Neural cell (in vitro differentiated cells): ENCODE data around the gene DOK5. TPM values are rescaled to one million over a fixed set of nuclear protein-coding genes. Genes with fewer than 3 reads are reported as not detected.

Source experiments
- H2AFZ ChIP-seq: fragments of 200-600, 300-800 bp; sonication (generic), shearing (Covaris generic); 2 replicates; pipeline ENCODE4 v1.6.0; 2014; ENCODE audit warnings: low read depth, mild to moderate bottlenecking, antibody characterized with exemption, low read length, moderate library complexity
- H3F3A ChIP-seq: fragments of 200-600 bp; shearing (Covaris generic); 2 replicates; pipeline ENCODE4 v1.6.1; 2016; ENCODE audit warnings: mild to moderate bottlenecking, moderate library complexity, mixed read lengths, antibody characterized with exemption, low read length; ENCODE audit not compliant: insufficient read depth, poor library complexity, severe bottlenecking
- H3K27ac ChIP-seq: fragments of 200-600, 300-800 bp; sonication (generic), shearing (Covaris generic); 2 replicates; pipeline ENCODE4 v1.5.1; 2014; ENCODE audit warnings: mild to moderate bottlenecking, low read length, moderate library complexity
- H3K27me3 ChIP-seq: fragments of 300-800, 200-600 bp; sonication (generic), shearing (Covaris generic); 2 replicates; pipeline ENCODE4 v1.6.0; 2014; ENCODE audit warnings: mild to moderate bottlenecking, low read depth, low read length, moderate library complexity; ENCODE audit not compliant: insufficient read depth
- H3K36me3 ChIP-seq: fragments of 300-800, 200-600 bp; sonication (generic), shearing (Covaris generic); 2 replicates; pipeline ENCODE4 v1.5.1; 2014; ENCODE audit warnings: mild to moderate bottlenecking, antibody characterized with exemption, low read length, moderate library complexity; ENCODE audit not compliant: insufficient read depth
- H3K4me2 ChIP-seq: fragments of 300-800, 200-600 bp; sonication (generic), shearing (Covaris generic); 2 replicates; pipeline ENCODE4 v1.6.0; 2014; ENCODE audit warnings: mild to moderate bottlenecking, low read length
- H3K4me3 ChIP-seq: fragments of 300-800, 200-600 bp; sonication (generic), shearing (Covaris generic); 2 replicates; pipeline ENCODE4 v1.5.1; 2014; ENCODE audit warnings: mild to moderate bottlenecking, low read length, moderate library complexity
- H3K79me2 ChIP-seq: fragments of 200-600 bp; shearing (Covaris generic); replicated peaks from 2 replicates; pipeline ENCODE4 v1.6.0; 2014; ENCODE audit warnings: mild to moderate bottlenecking, low read length, moderate library complexity; ENCODE audit not compliant: insufficient read depth
- H3K9ac ChIP-seq: fragments of 300-800, 200-600 bp; sonication (generic), shearing (Covaris generic); 2 replicates; pipeline ENCODE4 v1.6.1; 2016; ENCODE audit warnings: mild to moderate bottlenecking, low read length, mixed read lengths
- H3K9me2 ChIP-seq: fragments of 200-600 bp; shearing (Covaris generic); 2 replicates; pipeline ENCODE4 v1.6.1; 2016; ENCODE audit warnings: mild to moderate bottlenecking, low read length, mixed read lengths; ENCODE audit not compliant: insufficient read depth
- H3K9me3 ChIP-seq: fragments of 200-600, 300-800 bp; sonication (generic), shearing (Covaris generic); 2 replicates; pipeline ENCODE4 v1.6.1; 2016; ENCODE audit warnings: mild to moderate bottlenecking, mixed run types, low read length, moderate library complexity, mixed read lengths
- H4K20me1 ChIP-seq: fragments of 200-600 bp; shearing (Covaris generic); 2 replicates; pipeline ENCODE4 v1.6.1; 2016; ENCODE audit warnings: mild to moderate bottlenecking, mixed run types; ENCODE audit not compliant: insufficient read depth
- EP300 ChIP-seq: fragments of 450-650 bp; conservative IDR thresholded peaks from 2 replicates; pipeline ENCODE4 v1.6.1; 2014; ENCODE audit warnings: antibody characterized with exemption, mild to moderate bottlenecking, moderate library complexity; ENCODE audit not compliant: poor library complexity, severe bottlenecking
- EZH2 ChIP-seq: fragments of 200-600, 300-800 bp; shearing (Covaris generic), sonication (generic); IDR thresholded peaks from 2 replicates; pipeline ENCODE4 v1.6.1; 2014; ENCODE audit warnings: antibody characterized with exemption, low read length, borderline replicate concordance, mild to moderate bottlenecking; ENCODE audit not compliant: insufficient read depth, poor library complexity, severe bottlenecking
- MXI1 ChIP-seq: fragments of 450-650 bp; conservative IDR thresholded peaks from 2 replicates; pipeline ENCODE4 v1.6.1; 2014; ENCODE audit warnings: antibody characterized with exemption, mild to moderate bottlenecking; ENCODE audit not compliant: poor library complexity, severe bottlenecking
- POLR2AphosphoS5 ChIP-seq: IDR thresholded peaks from 2 replicates; pipeline ENCODE4 v1.6.1; 2012
- RAD21 ChIP-seq: fragments of 450-650 bp; conservative IDR thresholded peaks from 2 replicates; pipeline ENCODE4 v1.6.1; 2014; ENCODE audit warnings: antibody characterized with exemption, mild to moderate bottlenecking, moderate library complexity
- SMC3 ChIP-seq: fragments of 450-650 bp; conservative IDR thresholded peaks from 2 replicates; pipeline ENCODE4 v1.6.1; 2014; ENCODE audit warnings: antibody characterized with exemption, mild to moderate bottlenecking, moderate library complexity; ENCODE audit not compliant: poor library complexity
- TAF1 ChIP-seq: IDR thresholded peaks from 2 replicates; pipeline ENCODE4 v1.6.1; 2012; ENCODE audit warnings: low read depth
- polyA plus RNA-seq: library from polyadenylated mRNA; depleted of rRNA; stranded (reverse); fragments of >200 nt; gene quantifications from 2 replicates; pipeline ENCODE4 v1.2.3, GENCODE V29; 2014
- TF ChIP-seq, protein P1 (sequence below): IDR thresholded peaks from 2 replicates; pipeline ENCODE4 v1.6.1; 2012; ENCODE audit warnings: borderline replicate concordance
- TF ChIP-seq, protein P2 (sequence below): fragments of 450-650 bp; IDR thresholded peaks from 2 replicates; pipeline ENCODE4 v1.5.1; 2014; ENCODE audit warnings: antibody characterized with exemption, mild to moderate bottlenecking, moderate library complexity; ENCODE audit not compliant: poor library complexity, severe bottlenecking

The DOK5 gene
- polyA plus RNA-seq, 1 donor from 2014 or later = 4.6 TPM

DNA sequence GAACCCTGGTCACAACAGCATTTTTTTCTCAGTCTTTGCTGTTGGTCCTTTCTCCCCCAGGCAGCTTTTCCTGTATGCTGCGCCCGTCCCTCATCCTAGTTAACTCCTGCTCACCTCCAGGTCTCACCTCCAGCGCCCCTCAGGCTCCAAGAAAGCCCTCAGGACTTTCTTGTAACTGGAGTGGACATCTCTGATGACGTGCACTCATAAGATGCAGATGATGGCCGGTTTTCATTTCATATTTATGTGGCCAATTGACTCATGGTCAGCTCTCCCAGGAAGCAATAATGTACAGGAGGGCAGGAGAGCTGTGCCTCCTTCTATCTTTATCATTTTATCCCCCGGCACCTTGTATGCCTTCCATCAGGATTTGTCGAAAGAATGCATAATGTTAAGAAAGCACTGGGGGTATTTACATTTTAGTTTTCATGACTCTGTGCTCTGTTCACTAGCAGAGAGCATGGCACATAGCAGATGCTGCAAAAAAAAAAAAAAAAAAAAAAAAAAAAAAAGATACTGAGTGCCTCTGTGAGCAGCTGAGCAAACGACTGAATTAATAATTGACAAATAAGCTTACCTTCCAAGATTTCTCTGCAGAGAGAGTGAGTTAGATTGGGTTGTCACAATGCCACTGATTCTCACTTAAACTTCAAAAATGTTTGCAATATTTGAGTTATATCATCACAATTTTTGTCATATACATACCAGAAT lies 170.2 kb downstream of the DOK5 start:
- no peak overlapping the region for H3K9ac ChIP-seq
- no peaks in the 10 kb centered on the region for H3F3A ChIP-seq
- no peaks in the 10 kb centered on the region for H3K79me2 ChIP-seq
- no peak overlapping the region for H3K27ac ChIP-seq
- no peaks in the 10 kb centered on the region for H3K9me2 ChIP-seq
- H4K20me1 ChIP-seq = no peaks in the 10 kb centered on the region
- TF ChIP-seq POLR2AphosphoS5 (no peak), SMC3 (no peak), EZH2 (no peak), EP300 (no peak), RAD21 (no peak), MXI1 (no peak), TAF1 (no peak)
- TF ChIP-seq, protein P1, sequence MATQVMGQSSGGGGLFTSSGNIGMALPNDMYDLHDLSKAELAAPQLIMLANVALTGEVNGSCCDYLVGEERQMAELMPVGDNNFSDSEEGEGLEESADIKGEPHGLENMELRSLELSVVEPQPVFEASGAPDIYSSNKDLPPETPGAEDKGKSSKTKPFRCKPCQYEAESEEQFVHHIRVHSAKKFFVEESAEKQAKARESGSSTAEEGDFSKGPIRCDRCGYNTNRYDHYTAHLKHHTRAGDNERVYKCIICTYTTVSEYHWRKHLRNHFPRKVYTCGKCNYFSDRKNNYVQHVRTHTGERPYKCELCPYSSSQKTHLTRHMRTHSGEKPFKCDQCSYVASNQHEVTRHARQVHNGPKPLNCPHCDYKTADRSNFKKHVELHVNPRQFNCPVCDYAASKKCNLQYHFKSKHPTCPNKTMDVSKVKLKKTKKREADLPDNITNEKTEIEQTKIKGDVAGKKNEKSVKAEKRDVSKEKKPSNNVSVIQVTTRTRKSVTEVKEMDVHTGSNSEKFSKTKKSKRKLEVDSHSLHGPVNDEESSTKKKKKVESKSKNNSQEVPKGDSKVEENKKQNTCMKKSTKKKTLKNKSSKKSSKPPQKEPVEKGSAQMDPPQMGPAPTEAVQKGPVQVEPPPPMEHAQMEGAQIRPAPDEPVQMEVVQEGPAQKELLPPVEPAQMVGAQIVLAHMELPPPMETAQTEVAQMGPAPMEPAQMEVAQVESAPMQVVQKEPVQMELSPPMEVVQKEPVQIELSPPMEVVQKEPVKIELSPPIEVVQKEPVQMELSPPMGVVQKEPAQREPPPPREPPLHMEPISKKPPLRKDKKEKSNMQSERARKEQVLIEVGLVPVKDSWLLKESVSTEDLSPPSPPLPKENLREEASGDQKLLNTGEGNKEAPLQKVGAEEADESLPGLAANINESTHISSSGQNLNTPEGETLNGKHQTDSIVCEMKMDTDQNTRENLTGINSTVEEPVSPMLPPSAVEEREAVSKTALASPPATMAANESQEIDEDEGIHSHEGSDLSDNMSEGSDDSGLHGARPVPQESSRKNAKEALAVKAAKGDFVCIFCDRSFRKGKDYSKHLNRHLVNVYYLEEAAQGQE = no peak
- TF ChIP-seq, protein P2, sequence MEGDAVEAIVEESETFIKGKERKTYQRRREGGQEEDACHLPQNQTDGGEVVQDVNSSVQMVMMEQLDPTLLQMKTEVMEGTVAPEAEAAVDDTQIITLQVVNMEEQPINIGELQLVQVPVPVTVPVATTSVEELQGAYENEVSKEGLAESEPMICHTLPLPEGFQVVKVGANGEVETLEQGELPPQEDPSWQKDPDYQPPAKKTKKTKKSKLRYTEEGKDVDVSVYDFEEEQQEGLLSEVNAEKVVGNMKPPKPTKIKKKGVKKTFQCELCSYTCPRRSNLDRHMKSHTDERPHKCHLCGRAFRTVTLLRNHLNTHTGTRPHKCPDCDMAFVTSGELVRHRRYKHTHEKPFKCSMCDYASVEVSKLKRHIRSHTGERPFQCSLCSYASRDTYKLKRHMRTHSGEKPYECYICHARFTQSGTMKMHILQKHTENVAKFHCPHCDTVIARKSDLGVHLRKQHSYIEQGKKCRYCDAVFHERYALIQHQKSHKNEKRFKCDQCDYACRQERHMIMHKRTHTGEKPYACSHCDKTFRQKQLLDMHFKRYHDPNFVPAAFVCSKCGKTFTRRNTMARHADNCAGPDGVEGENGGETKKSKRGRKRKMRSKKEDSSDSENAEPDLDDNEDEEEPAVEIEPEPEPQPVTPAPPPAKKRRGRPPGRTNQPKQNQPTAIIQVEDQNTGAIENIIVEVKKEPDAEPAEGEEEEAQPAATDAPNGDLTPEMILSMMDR = no peak
- H3K9me3 ChIP-seq = no peaks in the 10 kb centered on the region
- H3K4me3 ChIP-seq = no peak overlapping the region
- H3K4me2 ChIP-seq = no peak overlapping the region
- H3K36me3 ChIP-seq = no peaks in the 10 kb centered on the region
- H2AFZ ChIP-seq = no peak overlapping the region
- H3K27me3 ChIP-seq = no peaks in the 10 kb centered on the region

DNA sequence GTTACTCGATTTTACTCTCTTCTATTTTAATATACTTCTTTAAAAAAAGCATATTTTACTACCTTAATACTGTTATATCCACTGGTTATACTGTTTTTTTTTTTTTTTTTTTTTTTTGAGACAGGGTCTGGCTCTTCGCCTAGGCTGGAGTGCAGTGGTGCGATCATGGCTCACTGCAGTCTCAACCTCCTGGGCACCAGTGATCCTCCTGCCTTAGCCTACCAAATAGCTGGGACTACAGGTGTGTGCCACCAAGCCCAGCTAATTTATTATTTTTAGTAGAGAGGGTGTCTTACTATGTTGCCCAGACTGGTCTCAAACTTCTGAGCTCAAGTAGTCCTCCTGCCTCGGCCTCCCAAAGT lies 170.7 kb downstream of the DOK5 start:
- H3K27me3 ChIP-seq = no peaks in the 10 kb centered on the region
- no peaks in the 10 kb centered on the region for H4K20me1 ChIP-seq
- H3K9ac ChIP-seq = no peak overlapping the region
- no peak overlapping the region for H2AFZ ChIP-seq
- TF ChIP-seq, protein P1 = no peak
- TF ChIP-seq POLR2AphosphoS5 (no peak), MXI1 (no peak), RAD21 (no peak), SMC3 (no peak), EZH2 (no peak), TAF1 (no peak), EP300 (no peak)
- TF ChIP-seq, protein P2 = no peak
- no peaks in the 10 kb centered on the region for H3K9me3 ChIP-seq
- H3K4me2 ChIP-seq = no peak overlapping the region
- H3K9me2 ChIP-seq = no peaks in the 10 kb centered on the region
- no peaks in the 10 kb centered on the region for H3K36me3 ChIP-seq
- no peaks in the 10 kb centered on the region for H3F3A ChIP-seq
- H3K4me3 ChIP-seq = no peak overlapping the region
- no peak overlapping the region for H3K27ac ChIP-seq
- H3K79me2 ChIP-seq = no peaks in the 10 kb centered on the region
